Breast epithelium (tissue), 4 donors: ENCODE measurements around the gene CEACAM7. TPM values are rescaled to one million over a fixed set of nuclear protein-coding genes. Genes with fewer than 3 reads are reported as not detected.

Source experiments
- DNase-seq, 2 donors: peaks; one replicate each; pipeline ENCODE4 v3.0.0-alpha.2; 2019; ENCODE audit warnings: low spot score in 2 of 2
- H3K27ac ChIP-seq, 2 donors: fragments of 200-600 bp; sonication (generic) in 1 of 2; one replicate each; pipeline ENCODE4 v1.5.1; 2016 to 2019; ENCODE audit warnings: mild to moderate bottlenecking in 1 of 2
- H3K27me3 ChIP-seq, 2 donors: fragments of 200-600 bp; sonication (generic) in 1 of 2; one replicate each; pipeline versions ENCODE4 v1.5.1 to v1.6.0; 2017 to 2019; ENCODE audit warnings: control low read depth in 1 of 2, mild to moderate bottlenecking in 1 of 2
- H3K36me3 ChIP-seq: fragments of 200-600 bp; one replicate; pipeline ENCODE4 v1.5.1; 2019
- H3K4me1 ChIP-seq, 2 donors: fragments of 200-600 bp; sonication (generic); one replicate each; pipeline ENCODE4 v1.5.1; 2016 to 2019; ENCODE audit warnings: control low read depth in 1 of 2
- H3K4me3 ChIP-seq, 3 donors: fragments of 200-600 bp; sonication (generic); 1 replicate in 2 of 3; 2 replicates in 1 of 3; pipeline ENCODE4 v1.5.1; 2016 to 2019; ENCODE audit warnings: mild to moderate bottlenecking in 3 of 3, moderate library complexity in 2 of 3
- H3K9me3 ChIP-seq, 2 donors: fragments of 200-600 bp; sonication (generic) in 1 of 2; one replicate each; pipeline ENCODE4 v1.5.1; 2016 to 2019; ENCODE audit warnings: control low read depth in 1 of 2
- CTCF ChIP-seq, 3 donors: fragments of 450-650 bp; IDR thresholded peaks; one replicate each; pipeline ENCODE4 v1.5.1; 2016 to 2017; ENCODE audit warnings: antibody characterized with exemption in 3 of 3, mild to moderate bottlenecking in 3 of 3, moderate library complexity in 3 of 3
- POLR2A ChIP-seq: fragments of 450-650 bp; IDR thresholded peaks from one replicate; pipeline ENCODE4 v1.6.1; 2016; ENCODE audit warnings: antibody characterized with exemption, mild to moderate bottlenecking, moderate library complexity
- POLR2AphosphoS5 ChIP-seq, 3 donors: sonication (generic); formaldehyde crosslinking; IDR thresholded peaks; one replicate each; pipeline ENCODE4 v1.6.1; 2017; ENCODE audit warnings: antibody characterized with exemption in 3 of 3
- intact Hi-C: fragments of 100-400 bp; cut with DNase I; formaldehyde crosslinking; loops from one replicate; pipeline ENCODE4 v1.15.1; 2023; ENCODE audit warnings: low total_unique reads
- total RNA-seq, 3 donors: library from RNA; depleted of rRNA; stranded (reverse); fragments of >200 nt; gene quantifications; one replicate each; pipeline ENCODE4 v1.1.0, GENCODE V29; 2016

CEACAM7 gene
- total RNA-seq, 3 donors from 2014 or later = 0.15 to 25.2 TPM; not detected in 1

- Histone ChIP-seq H3K36me3 (no peaks in the 10 kb centered on the region), H3K9me3 (no peaks in the 10 kb centered on the region), H3K4me1 (no peaks in the 10 kb centered on the region), H3K4me3 (no peak overlapping the region), H3K27ac (no peak overlapping the region), H3K27me3 (peaks cover 0 to 36% of the 10 kb centered on the region in 2 donors)
- no peak for TF ChIP-seq POLR2AphosphoS5 (IDR thresholded peaks at IDR 0.05)
- TF ChIP-seq POLR2A = no peak
- TF ChIP-seq CTCF (IDR thresholded peaks at IDR 0.05) = no peak
- no peak for DNase-seq
- intact Hi-C loops = no loop called here
These were observed 63.6 kb downstream of the CEACAM7 start for GRCh38 chr19:41624515-41624914.

- DNase-seq = no peak
- Histone ChIP-seq H3K4me3 (no peak overlapping the region), H3K36me3 (no peaks in the 10 kb centered on the region), H3K4me1 (no peaks in the 10 kb centered on the region), H3K27me3 (peaks cover 0 to 34% of the 10 kb centered on the region in 2 donors), H3K27ac (no peak overlapping the region), H3K9me3 (no peaks in the 10 kb centered on the region)
- TF ChIP-seq CTCF (IDR thresholded peaks at IDR 0.05) = no peak
- TF ChIP-seq POLR2AphosphoS5 (IDR thresholded peaks at IDR 0.05) = no peak
- TF ChIP-seq POLR2A = no peak
- intact Hi-C loops = no loop called here
These were observed 64.7 kb downstream of the CEACAM7 start for GRCh38 chr19:41623360-41623759.

Other genes with a start within 250 kb of the CEACAM7 start
- 10 to 100 TPM; 24.8 to 41.3 (median 31.6) TPM for gene DMAC2, start 248.4 kb downstream of the CEACAM7 start, total RNA-seq
- gene ERICH4, start 245.1 kb downstream of the CEACAM7 start, total RNA-seq = not detected
- under 1 TPM; 0.44 to 0.66 (median 0.64) TPM for gene CEACAM21, start 112.1 kb downstream of the CEACAM7 start, total RNA-seq
- 1 to 10 TPM in 1 of 3 donors, under 1 TPM in 1, not detected in 1; 0.66 to 1.8 TPM for gene CEACAM4, start 61.2 kb downstream of the CEACAM7 start, total RNA-seq
- gene CEACAM5, start 20.4 kb upstream of the CEACAM7 start, total RNA-seq = 10 to 100 TPM in 1 of 3 donors, not detected in 2; 27.2 TPM
- 1 to 10 TPM in 2 of 3 donors, not detected in 1; 1.0 to 6.9 TPM for gene CEACAM6, start 67.3 kb upstream of the CEACAM7 start, total RNA-seq
- under 1 TPM in 1 of 3 donors, not detected in 2; 0.64 TPM for gene CEACAM3, start 108.3 kb upstream of the CEACAM7 start, total RNA-seq
- not detected for gene LYPD4, start 156.4 kb upstream of the CEACAM7 start, total RNA-seq
- not detected for gene DMRTC2, start 156.8 kb upstream of the CEACAM7 start, total RNA-seq
- 1,000 to 10,000 TPM in 2 of 3 donors, 100 to 1,000 TPM in 1; 756 to 2,084 (median 1,264) TPM for gene RPS19, start 172.0 kb upstream of the CEACAM7 start, total RNA-seq
- 1 to 10 TPM in 2 of 3 donors, under 1 TPM in 1; 0.80 to 2.9 (median 1.8) TPM for gene CD79A, start 189.0 kb upstream of the CEACAM7 start, total RNA-seq
- gene ARHGEF1, start 194.9 kb upstream of the CEACAM7 start, total RNA-seq = 10 to 100 TPM; 55.0 to 61.9 (median 55.7) TPM
- gene ERFL, start 240.2 kb upstream of the CEACAM7 start, total RNA-seq = under 1 TPM in 1 of 3 donors, not detected in 2; 0.15 TPM